ENCODE measurements around the gene MOB1B. TPM values are rescaled to one million over a fixed set of nuclear protein-coding genes. Genes with fewer than 3 reads are reported as not detected.

Gene MOB1B
- total and polyA plus RNA-seq, 3 donors from 2014 or later = 8.9 to 16.4 (median 15.0) TPM

- Histone ChIP-seq H3K27me3 (no peaks in the 10 kb centered on the region), H3K4me3 (no peak overlapping the region), H3K27ac (no peak overlapping the region), H3K36me3 (ENCODE audit: low read depth, missing control alignments) (no peaks in the 10 kb centered on the region), H3K9me3 (no peaks in the 10 kb centered on the region), H3K4me1 (no peaks in the 10 kb centered on the region)
- DNase-seq = no peak
- 91 to 93% methylated on average over 6 of the region's 6 CpGs for WGBS, 2 donors
- TF ChIP-seq, protein P1, sequence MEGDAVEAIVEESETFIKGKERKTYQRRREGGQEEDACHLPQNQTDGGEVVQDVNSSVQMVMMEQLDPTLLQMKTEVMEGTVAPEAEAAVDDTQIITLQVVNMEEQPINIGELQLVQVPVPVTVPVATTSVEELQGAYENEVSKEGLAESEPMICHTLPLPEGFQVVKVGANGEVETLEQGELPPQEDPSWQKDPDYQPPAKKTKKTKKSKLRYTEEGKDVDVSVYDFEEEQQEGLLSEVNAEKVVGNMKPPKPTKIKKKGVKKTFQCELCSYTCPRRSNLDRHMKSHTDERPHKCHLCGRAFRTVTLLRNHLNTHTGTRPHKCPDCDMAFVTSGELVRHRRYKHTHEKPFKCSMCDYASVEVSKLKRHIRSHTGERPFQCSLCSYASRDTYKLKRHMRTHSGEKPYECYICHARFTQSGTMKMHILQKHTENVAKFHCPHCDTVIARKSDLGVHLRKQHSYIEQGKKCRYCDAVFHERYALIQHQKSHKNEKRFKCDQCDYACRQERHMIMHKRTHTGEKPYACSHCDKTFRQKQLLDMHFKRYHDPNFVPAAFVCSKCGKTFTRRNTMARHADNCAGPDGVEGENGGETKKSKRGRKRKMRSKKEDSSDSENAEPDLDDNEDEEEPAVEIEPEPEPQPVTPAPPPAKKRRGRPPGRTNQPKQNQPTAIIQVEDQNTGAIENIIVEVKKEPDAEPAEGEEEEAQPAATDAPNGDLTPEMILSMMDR (IDR thresholded peaks at IDR 0.05) = no peak
- no peak for TF ChIP-seq POLR2A (IDR thresholded peaks at IDR 0.05)
- intact Hi-C loops (cut with DNase I; ENCODE audit: low total_unique reads) = no loop called here
Measured at GRCh38 chr4:71006203-71006907, 104.2 kb downstream of the MOB1B start.

- Histone ChIP-seq H3K9me3 (no peaks in the 10 kb centered on the region), H3K27me3 (no peaks in the 10 kb centered on the region), H3K4me1 (no peaks in the 10 kb centered on the region), H3K4me3 (no peak overlapping the region), H3K36me3 (ENCODE audit: low read depth, missing control alignments) (no peaks in the 10 kb centered on the region), H3K27ac (no peak overlapping the region)
- DNase-seq = no peak
- intact Hi-C loops (cut with DNase I; ENCODE audit: low total_unique reads) = no loop called here
- 93 to 96% methylated on average over 2 of the region's 2 CpGs for WGBS, 2 donors
- TF ChIP-seq, protein P1 (IDR thresholded peaks at IDR 0.05) = no peak
- no peak for TF ChIP-seq POLR2A (IDR thresholded peaks at IDR 0.05)
Measured at GRCh38 chr4:71008196-71008595, 106.0 kb downstream of the MOB1B start.

- intact Hi-C loops (cut with DNase I; ENCODE audit: low total_unique reads) = no loop called here
- no peak for DNase-seq
Measured at GRCh38 chr4:71009086-71009485, 106.9 kb downstream of the MOB1B start.

DNA sequence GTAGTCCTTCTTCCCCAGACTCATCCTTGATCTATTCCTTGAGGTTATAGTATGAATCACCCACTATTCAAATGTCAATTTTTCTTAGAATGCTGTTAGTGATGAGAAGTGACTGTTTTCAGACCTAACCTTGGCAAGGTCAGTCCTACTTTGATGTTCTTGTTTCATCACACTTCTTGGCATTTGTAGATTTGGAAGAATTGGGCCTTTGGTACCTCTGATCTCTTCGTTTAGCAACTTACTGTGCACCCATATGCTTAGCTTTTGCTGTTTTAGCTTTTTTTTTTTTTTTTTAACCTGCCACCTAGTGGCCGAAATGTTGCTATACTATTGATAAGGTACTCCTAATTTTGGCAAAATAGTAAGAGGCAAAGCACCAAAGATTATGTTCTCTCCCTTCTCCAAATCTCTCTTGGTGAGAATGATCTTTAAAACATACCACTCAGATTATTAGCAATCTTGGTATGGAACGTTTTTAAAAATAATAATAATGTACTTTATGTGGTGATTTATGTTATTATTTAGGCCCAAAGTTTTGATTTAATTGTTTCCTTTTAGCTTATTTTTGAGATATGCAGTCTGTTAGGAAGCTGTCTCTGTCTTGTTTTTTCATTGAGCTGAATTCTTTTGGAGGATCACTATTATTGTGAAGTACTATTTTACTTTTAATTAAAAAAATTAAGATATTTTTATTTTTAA is 107.9 kb downstream of the MOB1B start:
- TF ChIP-seq, protein P1 (IDR thresholded peaks at IDR 0.05) = peak; percentile 26 to 89 (median 66)
- no peak for TF ChIP-seq POLR2A (IDR thresholded peaks at IDR 0.05)
- H3K4me1 ChIP-seq = no peaks in the 10 kb centered on the region
- H3K9me3 ChIP-seq = no peaks in the 10 kb centered on the region
- WGBS, 2 donors = 18 to 21% methylated on average over 3 of the region's 3 CpGs
- no peak overlapping the region for H3K27ac ChIP-seq
- H3K36me3 ChIP-seq (ENCODE audit: low read depth, missing control alignments) = no peaks in the 10 kb centered on the region
- intact Hi-C loops (cut with DNase I; ENCODE audit: low total_unique reads) = no loop called here
- H3K4me3 ChIP-seq = no peak overlapping the region
- DNase-seq = no peak
- H3K27me3 ChIP-seq = no peaks in the 10 kb centered on the region

More at GRCh38 chr4:71009086-71009485, 106.9 kb downstream of the MOB1B start:
- H3K27ac ChIP-seq = no peak overlapping the region
- H3K4me1 ChIP-seq = no peaks in the 10 kb centered on the region
- WGBS, 2 donors = 75 to 78% methylated on average over 3 of the region's 3 CpGs
- no peaks in the 10 kb centered on the region for H3K36me3 ChIP-seq (ENCODE audit: low read depth, missing control alignments)
- H3K4me3 ChIP-seq = no peak overlapping the region
- no peaks in the 10 kb centered on the region for H3K27me3 ChIP-seq
- H3K9me3 ChIP-seq = no peaks in the 10 kb centered on the region
- TF ChIP-seq, protein P1 (IDR thresholded peaks at IDR 0.05) = no peak
- TF ChIP-seq POLR2A (IDR thresholded peaks at IDR 0.05) = no peak
